Ascending aorta (tissue), 2 donors: ENCODE results near the gene MORN3. TPM values are rescaled to one million over a fixed set of nuclear protein-coding genes. Genes with fewer than 3 reads are reported as not detected.
"Not testable (repeated sequence)": the region's sequence is repeated elsewhere in the genome, so short reads cannot be mapped to it uniquely, and the experiment has no call there.

ENCODE experiments used
- DNase-seq, 2 donors: peaks; one replicate each; pipeline ENCODE4 v3.0.0-alpha.2; 2019; ENCODE audit warnings: low spot score in 2 of 2
- H3K27ac ChIP-seq, 2 donors: fragments of 200-600 bp; sonication (generic); one replicate each; pipeline ENCODE4 v1.5.1; 2016 to 2017; ENCODE audit warnings: mild to moderate bottlenecking in 1 of 2
- H3K27me3 ChIP-seq: fragments of 200-600 bp; sonication (generic); one replicate; pipeline ENCODE4 v1.5.1; 2017
- H3K36me3 ChIP-seq, 2 donors: fragments of 200-600 bp; sonication (generic); one replicate each; pipeline ENCODE4 v1.5.1; 2016
- H3K4me1 ChIP-seq, 2 donors: fragments of 200-600 bp; sonication (generic); one replicate each; pipeline ENCODE4 v1.5.1; 2016 to 2017; ENCODE audit warnings: mild to moderate bottlenecking in 1 of 2
- H3K4me3 ChIP-seq, 2 donors: fragments of 200-600 bp; sonication (generic); one replicate each; pipeline ENCODE4 v1.5.1; 2016 to 2017; ENCODE audit warnings: mild to moderate bottlenecking in 1 of 2
- H3K9me3 ChIP-seq, 2 donors: fragments of 200-600 bp; sonication (generic); one replicate each; pipeline ENCODE4 v1.5.1; 2016
- CTCF ChIP-seq, 3 experiments: fragments of 200-600 bp in 2 of 3; fragments of 450-650 bp in 1 of 3; sonication (generic) in 2 of 3; IDR thresholded peaks; one replicate each; pipeline ENCODE4 v1.5.1; 2016 to 2019; ENCODE audit warnings: antibody characterized with exemption in 3 of 3, mild to moderate bottlenecking in 1 of 3, moderate library complexity in 1 of 3
- intact Hi-C: fragments of 100-400 bp; cut with DNase I; formaldehyde crosslinking; loops from one replicate; pipeline ENCODE4 v1.15.1; 2023
- total RNA-seq: library from RNA; depleted of rRNA; stranded (reverse); fragments of >200 nt; gene quantifications from one replicate; pipeline ENCODE4 v1.1.0, GENCODE V29; 2016

MORN3 gene
- total RNA-seq, 1 donor from 2014 or later = not detected

GRCh38 chr12:121637231-121637914, 32.1 kb downstream of the MORN3 start:
- no peaks in the 10 kb centered on the region for H3K9me3 ChIP-seq
- no peak for DNase-seq

GRCh38 chr12:121634836-121635235, 34.6 kb downstream of the MORN3 start:
- H3K4me3 ChIP-seq = no peak overlapping the region
- H3K27me3 ChIP-seq = no peaks in the 10 kb centered on the region
- DNase-seq = no peak
- H3K36me3 ChIP-seq = no peaks in the 10 kb centered on the region
- no peaks in the 10 kb centered on the region for H3K9me3 ChIP-seq
- intact Hi-C loops = no loop called here
- no peaks in the 10 kb centered on the region for H3K4me1 ChIP-seq
- no peak overlapping the region for H3K27ac ChIP-seq
- no peak for TF ChIP-seq CTCF (IDR thresholded peaks at IDR 0.05)

More at GRCh38 chr12:121637231-121637914, 32.1 kb downstream of the MORN3 start:
- no peaks in the 10 kb centered on the region for H3K27me3 ChIP-seq
- intact Hi-C loops = no loop called here
- no peak overlapping the region for H3K27ac ChIP-seq
- TF ChIP-seq CTCF (IDR thresholded peaks at IDR 0.05) = no peak
- H3K36me3 ChIP-seq = peaks cover 0 to 8% of the 10 kb centered on the region in 2 donors
- H3K4me1 ChIP-seq = no peaks in the 10 kb centered on the region
- H3K4me3 ChIP-seq = no peak overlapping the region

GRCh38 chr12:121633833-121634196, 35.6 kb downstream of the MORN3 start:
- H3K27me3 ChIP-seq, H3K9me3 ChIP-seq, H3K27ac ChIP-seq, intact Hi-C loops, H3K4me1 ChIP-seq, H3K36me3 ChIP-seq, DNase-seq, H3K4me3 ChIP-seq: not testable (repeated sequence)

- no peaks in the 10 kb centered on the region for H3K36me3 ChIP-seq
- no peak for TF ChIP-seq CTCF (IDR thresholded peaks at IDR 0.05)
- H3K27ac ChIP-seq = no peak overlapping the region
- no peaks in the 10 kb centered on the region for H3K27me3 ChIP-seq
- intact Hi-C loops = no loop called here
- no peak for DNase-seq
- H3K4me1 ChIP-seq = peaks cover 0 to 6% of the 10 kb centered on the region in 2 donors
- H3K9me3 ChIP-seq = no peaks in the 10 kb centered on the region
- no peak overlapping the region for H3K4me3 ChIP-seq
Measured at GRCh38 chr12:121632069-121632970, 37.1 kb downstream of the MORN3 start.

- TF ChIP-seq CTCF (IDR thresholded peaks at IDR 0.05) = no peak
- Histone ChIP-seq H3K27me3 (no peaks in the 10 kb centered on the region), H3K4me1 (peaks cover 0 to 9% of the 10 kb centered on the region in 2 donors), H3K36me3 (no peaks in the 10 kb centered on the region), H3K27ac (no peak overlapping the region), H3K9me3 (no peaks in the 10 kb centered on the region), H3K4me3 (no peak overlapping the region)
- DNase-seq = no peak
- intact Hi-C loops = no loop called here
Measured at GRCh38 chr12:121630791-121631355, 38.6 kb downstream of the MORN3 start.

- H3K4me3 ChIP-seq = peak overlapping the region in 1 of 2 donors; percentile 81
- no peaks in the 10 kb centered on the region for H3K9me3 ChIP-seq
- no peak for DNase-seq
- no peaks in the 10 kb centered on the region for H3K36me3 ChIP-seq
- H3K4me1 ChIP-seq = peaks cover 0 to 14% of the 10 kb centered on the region in 2 donors
- H3K27me3 ChIP-seq = no peaks in the 10 kb centered on the region
- TF ChIP-seq CTCF (IDR thresholded peaks at IDR 0.05) = no peak
- H3K27ac ChIP-seq = no peak overlapping the region
- intact Hi-C loops = loop anchor here (5.0 kb wide), 1 partner anchor 174 kb away; the partner anchor contains the start of gene SETD1B
Measured at GRCh38 chr12:121628536-121628935, 40.9 kb downstream of the MORN3 start.
